Tibial artery (tissue), 4 donors: Measurements from ENCODE around the gene OR10G8.
A peak's percentile ranks its signal among the peaks of the same experiment; 100 is the strongest.

Experiments used
- DNase-seq, 2 donors: peaks; one replicate each; pipeline ENCODE4 v3.0.0-alpha.2; 2019
- H3K27ac ChIP-seq, 2 donors: fragments of 200-600 bp; sonication (generic) in 1 of 2; 1 replicate in 1 of 2; 2 replicates in 1 of 2; pipeline ENCODE4 v1.5.1; 2018 to 2019; ENCODE audit warnings: mild to moderate bottlenecking in 1 of 2
- H3K27me3 ChIP-seq, 2 donors: fragments of 200-600 bp; sonication (generic) in 1 of 2; one replicate each; pipeline versions ENCODE4 v1.5.1 to v1.6.0; 2016 to 2019
- H3K36me3 ChIP-seq, 3 donors: fragments of 200-600 bp; sonication (generic) in 2 of 3; one replicate each; pipeline ENCODE4 v1.5.1; 2016 to 2019; ENCODE audit warnings: mild to moderate bottlenecking in 2 of 3
- H3K4me1 ChIP-seq, 4 donors: fragments of 200-600 bp; sonication (generic) in 2 of 4; 1 replicate in 3 of 4; 2 replicates in 1 of 4; pipeline ENCODE4 v1.5.1; 2016 to 2019
- H3K4me3 ChIP-seq, 2 donors: fragments of 200-600 bp; sonication (generic) in 1 of 2; 1 replicate in 1 of 2; 2 replicates in 1 of 2; pipeline ENCODE4 v1.5.1; 2018 to 2019; ENCODE audit warnings: mild to moderate bottlenecking in 2 of 2
- H3K9me3 ChIP-seq, 3 donors: fragments of 200-600 bp; sonication (generic) in 1 of 3; one replicate each; pipeline ENCODE4 v1.5.1; 2016 to 2019
- intact Hi-C: fragments of 100-400 bp; cut with DNase I; formaldehyde crosslinking; loops from one replicate; pipeline ENCODE4 v1.15.0; 2023; ENCODE audit warnings: low total_unique reads
- TF ChIP-seq, protein P1 (sequence below), 2 experiments: fragments of 200-600 bp in 1 of 2; fragments of 450-650 bp in 1 of 2; IDR thresholded peaks; one replicate each; pipeline ENCODE4 v1.5.1; 2017 to 2019; ENCODE audit warnings: antibody characterized with exemption in 2 of 2, mild to moderate bottlenecking in 1 of 2, moderate library complexity in 1 of 2

OR10G8 gene

DNA sequence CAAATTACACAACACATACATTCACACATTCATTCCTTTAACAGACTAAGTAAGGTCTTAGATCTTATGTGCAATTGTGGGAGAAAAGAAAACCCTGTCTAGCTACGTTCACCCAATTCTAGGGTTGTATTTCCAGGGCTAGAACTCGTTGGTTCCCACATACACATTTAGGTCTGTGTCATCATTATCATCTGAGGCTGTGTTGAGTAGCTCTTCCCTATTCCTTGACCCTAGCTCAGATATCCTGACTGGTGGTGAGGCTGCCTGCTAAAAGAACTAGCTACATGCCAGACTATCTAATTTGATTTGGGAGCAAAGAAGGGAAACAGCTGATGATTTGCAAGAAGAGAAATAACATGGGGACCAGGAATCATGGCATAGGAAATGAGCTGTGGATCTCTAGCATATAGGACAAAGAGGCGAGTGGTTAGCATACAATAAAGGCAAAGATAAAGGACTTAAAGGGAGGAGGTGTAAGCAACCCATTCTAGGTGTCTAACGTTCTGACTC is 42.1 kb downstream of the OR10G8 start:
- H3K27me3 ChIP-seq = peaks cover 0 to 15% of the 10 kb centered on the region in 2 donors
- H3K36me3 ChIP-seq = no peaks in the 10 kb centered on the region
- peaks cover 0 to 12% (median 2%) of the 10 kb centered on the region in 4 donors for H3K4me1 ChIP-seq
- TF ChIP-seq, protein P1, sequence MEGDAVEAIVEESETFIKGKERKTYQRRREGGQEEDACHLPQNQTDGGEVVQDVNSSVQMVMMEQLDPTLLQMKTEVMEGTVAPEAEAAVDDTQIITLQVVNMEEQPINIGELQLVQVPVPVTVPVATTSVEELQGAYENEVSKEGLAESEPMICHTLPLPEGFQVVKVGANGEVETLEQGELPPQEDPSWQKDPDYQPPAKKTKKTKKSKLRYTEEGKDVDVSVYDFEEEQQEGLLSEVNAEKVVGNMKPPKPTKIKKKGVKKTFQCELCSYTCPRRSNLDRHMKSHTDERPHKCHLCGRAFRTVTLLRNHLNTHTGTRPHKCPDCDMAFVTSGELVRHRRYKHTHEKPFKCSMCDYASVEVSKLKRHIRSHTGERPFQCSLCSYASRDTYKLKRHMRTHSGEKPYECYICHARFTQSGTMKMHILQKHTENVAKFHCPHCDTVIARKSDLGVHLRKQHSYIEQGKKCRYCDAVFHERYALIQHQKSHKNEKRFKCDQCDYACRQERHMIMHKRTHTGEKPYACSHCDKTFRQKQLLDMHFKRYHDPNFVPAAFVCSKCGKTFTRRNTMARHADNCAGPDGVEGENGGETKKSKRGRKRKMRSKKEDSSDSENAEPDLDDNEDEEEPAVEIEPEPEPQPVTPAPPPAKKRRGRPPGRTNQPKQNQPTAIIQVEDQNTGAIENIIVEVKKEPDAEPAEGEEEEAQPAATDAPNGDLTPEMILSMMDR (IDR thresholded peaks at IDR 0.05) = no peak
- no peak for DNase-seq
- no peak overlapping the region for H3K4me3 ChIP-seq
- intact Hi-C loops = no loop called here
- H3K9me3 ChIP-seq = no peaks in the 10 kb centered on the region
- H3K27ac ChIP-seq = no peak overlapping the region

DNA sequence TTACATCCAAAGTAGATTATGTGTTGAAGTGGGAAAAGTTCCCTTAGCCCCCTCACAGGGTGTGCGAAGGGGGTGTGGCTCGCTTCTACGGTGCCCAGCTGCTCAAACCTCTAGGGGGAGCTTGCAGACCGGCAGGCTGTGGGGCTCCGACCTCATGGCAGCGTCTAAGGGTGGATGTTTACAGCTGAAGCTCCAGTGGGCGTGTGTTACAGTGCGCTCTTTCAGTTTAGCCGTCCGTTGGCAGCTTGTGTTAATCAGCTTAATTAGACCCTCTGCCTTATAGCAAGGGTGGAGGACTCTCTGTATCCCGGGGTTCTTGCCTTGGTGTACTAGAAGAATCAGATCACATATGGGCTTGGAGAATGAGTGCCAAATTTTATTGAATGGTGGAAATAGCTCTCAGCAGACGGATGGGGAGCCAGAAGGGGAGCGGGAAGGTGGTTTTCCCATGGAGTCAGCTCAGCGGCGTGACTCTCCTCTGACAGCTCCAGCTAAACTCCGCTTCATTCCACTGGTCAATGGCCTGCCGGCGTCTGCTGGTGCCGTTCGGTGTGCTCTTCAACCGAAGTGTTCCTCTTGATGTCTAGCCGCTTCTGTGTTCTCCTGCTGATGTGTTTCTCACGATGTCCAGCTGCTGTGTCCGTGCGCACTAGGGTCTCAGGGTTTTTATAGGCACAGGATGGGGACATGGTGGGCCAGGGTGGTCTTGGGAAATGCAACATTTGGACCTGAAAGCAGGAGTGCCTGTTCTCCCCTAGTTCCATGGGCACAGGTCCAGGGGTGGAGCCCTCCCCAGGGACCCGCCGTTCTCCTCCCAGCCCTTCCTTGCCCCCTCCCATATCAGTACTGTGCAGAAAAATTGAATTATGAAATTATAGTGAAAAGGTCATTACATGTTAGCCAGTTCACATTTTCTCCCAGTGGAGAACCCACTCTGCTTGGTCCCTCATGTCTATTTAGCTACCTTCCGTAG is 43.1 kb downstream of the OR10G8 start:
- DNase-seq = no peak
- TF ChIP-seq, protein P1 (IDR thresholded peaks at IDR 0.05) = peak in 1 of 2 experiments; percentile 7
- H3K27ac ChIP-seq = no peak overlapping the region
- no peaks in the 10 kb centered on the region for H3K9me3 ChIP-seq
- H3K4me3 ChIP-seq = no peak overlapping the region
- H3K4me1 ChIP-seq = peaks cover 0 to 12% (median 2%) of the 10 kb centered on the region in 4 donors
- peaks cover 0 to 15% of the 10 kb centered on the region in 2 donors for H3K27me3 ChIP-seq
- intact Hi-C loops = loop anchor here (10.0 kb wide), 1 partner anchor 515 kb away; no protein-coding TSS in a partner anchor
- H3K36me3 ChIP-seq = no peaks in the 10 kb centered on the region

DNA sequence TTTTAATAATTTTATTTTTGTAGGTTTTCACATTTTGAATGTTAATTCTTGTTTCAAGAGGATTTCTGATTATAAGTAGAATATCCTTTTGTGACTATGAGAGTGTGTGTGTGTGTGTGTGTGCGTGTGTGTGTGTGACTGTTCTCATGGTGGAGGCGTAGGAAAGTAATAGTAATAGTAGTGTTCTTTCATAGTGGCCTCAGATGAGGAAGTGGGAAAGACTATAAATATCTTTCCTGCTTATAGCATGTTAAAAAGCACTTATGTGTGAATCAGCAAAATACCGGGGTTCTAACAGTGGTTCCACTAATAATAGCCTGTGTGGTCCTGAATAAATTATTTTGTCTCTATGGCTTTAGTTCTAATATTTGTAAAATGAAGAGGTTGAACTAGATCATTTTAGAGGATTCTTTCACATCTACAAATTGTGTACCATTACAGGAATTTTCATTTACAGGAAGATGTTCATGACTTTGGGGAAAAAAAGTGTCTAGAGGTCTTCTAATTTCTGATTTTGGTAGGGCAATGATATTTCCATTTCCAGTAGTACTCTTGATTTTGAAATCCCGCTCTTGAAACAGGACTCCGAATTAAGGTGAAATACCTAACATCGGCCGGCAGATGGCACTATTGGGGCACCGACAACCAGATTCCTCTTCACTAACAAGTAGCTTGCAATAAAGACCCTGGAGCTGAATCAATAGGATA is 44.5 kb downstream of the OR10G8 start:
- intact Hi-C loops = loop anchor here (10.0 kb wide), 1 partner anchor 514 kb away; no protein-coding TSS in a partner anchor
- Histone ChIP-seq H3K36me3 (no peaks in the 10 kb centered on the region), H3K9me3 (no peaks in the 10 kb centered on the region), H3K27me3 (peaks cover 0 to 23% of the 10 kb centered on the region in 2 donors), H3K4me1 (peaks cover 0 to 17% (median 5%) of the 10 kb centered on the region in 4 donors), H3K27ac (no peak overlapping the region), H3K4me3 (no peak overlapping the region)
- DNase-seq = peak; percentile 50 to 80
- TF ChIP-seq, protein P1 (IDR thresholded peaks at IDR 0.05) = peak; percentile 70 to 74

DNA sequence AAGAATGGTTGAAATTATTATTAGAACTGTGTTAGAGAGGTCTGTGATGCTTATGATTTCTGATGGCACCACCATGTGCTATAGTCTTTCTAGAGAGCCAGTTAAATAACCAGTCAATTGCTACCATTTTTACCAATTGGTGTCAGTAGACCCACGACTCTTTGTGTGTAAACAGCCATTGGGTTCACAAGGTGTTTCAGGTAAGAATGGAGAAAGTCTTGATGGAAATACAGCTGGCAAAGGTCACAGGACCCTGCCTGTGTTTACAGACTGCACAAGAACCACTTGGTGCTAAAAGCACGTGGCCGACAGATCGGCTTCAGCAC is 45.0 kb downstream of the OR10G8 start:
- TF ChIP-seq, protein P1 (IDR thresholded peaks at IDR 0.05) = no peak
- Histone ChIP-seq H3K36me3 (no peaks in the 10 kb centered on the region), H3K27ac (no peak overlapping the region), H3K4me1 (peaks cover 0 to 22% (median 7%) of the 10 kb centered on the region in 4 donors), H3K9me3 (no peaks in the 10 kb centered on the region), H3K4me3 (no peak overlapping the region), H3K27me3 (peaks cover 0 to 26% of the 10 kb centered on the region in 2 donors)
- intact Hi-C loops = loop anchor here (10.0 kb wide), 1 partner anchor 513 kb away; no protein-coding TSS in a partner anchor
- no peak for DNase-seq

DNA sequence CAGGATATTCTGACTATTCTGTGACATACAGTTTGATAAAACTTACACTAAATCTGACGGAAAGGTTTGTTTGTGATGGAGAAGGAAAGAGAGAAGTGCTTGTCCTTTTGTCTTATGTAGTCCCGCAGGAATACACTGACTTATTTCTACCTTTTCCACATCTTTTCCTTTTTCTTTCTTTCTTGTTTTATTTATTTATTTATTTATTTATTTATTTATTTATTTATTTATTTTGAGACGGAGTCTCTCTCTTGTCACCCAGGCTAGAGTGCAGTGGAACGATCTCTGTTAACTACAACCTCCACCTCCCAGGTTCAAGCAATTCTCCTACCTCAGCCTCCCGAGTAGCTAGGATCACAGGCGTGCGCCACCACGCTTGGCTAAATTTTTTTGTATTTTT is 45.5 kb downstream of the OR10G8 start:
- H3K4me3 ChIP-seq = no peak overlapping the region
- H3K9me3 ChIP-seq = no peaks in the 10 kb centered on the region
- no peaks in the 10 kb centered on the region for H3K36me3 ChIP-seq
- no peak overlapping the region for H3K27ac ChIP-seq
- intact Hi-C loops = loop anchor here (10.0 kb wide), 1 partner anchor 513 kb away; no protein-coding TSS in a partner anchor
- no peak for DNase-seq
- peaks cover 0 to 24% (median 7%) of the 10 kb centered on the region in 4 donors for H3K4me1 ChIP-seq
- TF ChIP-seq, protein P1 (IDR thresholded peaks at IDR 0.05) = no peak
- H3K27me3 ChIP-seq = peaks cover 0 to 28% of the 10 kb centered on the region in 2 donors
